ENCODE data around the gene XRCC5. TPM values are rescaled to one million over a fixed set of nuclear protein-coding genes. Genes with fewer than 3 reads are reported as not detected.

The XRCC5 gene
- total and polyA plus RNA-seq, 2 donors (not counting 1 experiment from before 2014, with no cell fraction given), result 45.5 to 198 TPM

- H3K27ac ChIP-seq (ENCODE audit: low read length in 2 of 2), result peak overlapping the region in 1 of 2 donors; percentile 75
- DNase-seq, result no peak
- peak overlapping the region; percentile 66 for H3K4me2 ChIP-seq (replicated peaks; ENCODE audit: low read depth, low read length, poor library complexity, severe bottlenecking)
- no peaks in the 10 kb centered on the region for H3K9me3 ChIP-seq (ENCODE audit: control extremely low read depth in 1 of 3, control insufficient read depth in 2 of 3, insufficient read depth in 1 of 3, low read length in 2 of 3)
- CTCF ChIA-PET, result interaction anchor here (0.7 to 1.9 kb wide), 5 partner anchors 24 to 50 kb away, joined by 3 to 5 read pairs (median 5); partner anchors contain the start of gene XRCC5
- H3K4me3 ChIP-seq (ENCODE audit: control extremely low read depth in 1 of 5, extremely low read depth in 1 of 5, insufficient read depth in 1 of 5, low read depth in 2 of 5, low read length in 4 of 5), result no peak overlapping the region
- H2AFZ ChIP-seq (ENCODE audit: insufficient read depth, low read depth, low read length, poor library complexity, severe bottlenecking), result no peak overlapping the region
- peaks cover 8% of the 10 kb centered on the region for H3K79me2 ChIP-seq (ENCODE audit: control insufficient read depth, insufficient read depth, low read length)
- no peaks in the 10 kb centered on the region for H3K36me3 ChIP-seq (replicated peaks in 1 of 2; ENCODE audit: control extremely low read depth in 1 of 2, control insufficient read depth in 1 of 2, extremely low read depth in 1 of 2, insufficient read depth in 2 of 2, low read length in 1 of 2)
- no peak for ATAC-seq (ENCODE audit: low read depth)
- no peaks in the 10 kb centered on the region for H3K27me3 Mint-ChIP-seq
- TF ChIP-seq EZH2 (IDR thresholded peaks at IDR 0.05; ENCODE audit: borderline replicate concordance, insufficient read depth, low read depth, low read length, poor library complexity, severe bottlenecking), result no peak
- TF ChIP-seq CTCF (IDR thresholded peaks at IDR 0.05), result no peak
- H3K9ac ChIP-seq (ENCODE audit: low read length), result no peak overlapping the region
- peaks cover 40 to 41% of the 10 kb centered on the region in 2 donors for H3K4me1 ChIP-seq (ENCODE audit: control insufficient read depth in 2 of 2, insufficient read depth in 2 of 2, low read length in 2 of 2)
- POLR2A ChIA-PET, result interaction anchor here (2.9 kb wide), 1 partner anchor 26 kb away, joined by 17 read pairs; the partner anchor contains the start of gene XRCC5
- intact Hi-C loops (cut with micrococcal nuclease), result loop anchor here (5.0 kb wide), 1 partner anchor 71 kb away; the partner anchor contains the start of gene MREG
- peak overlapping the region; percentile 78 for H3K27ac Mint-ChIP-seq
- H4K20me1 ChIP-seq (ENCODE audit: control insufficient read depth, insufficient read depth, low read length, poor library complexity, severe bottlenecking), result no peaks in the 10 kb centered on the region
- whole genome bisulfite sequencing (ENCODE audit: insufficient coverage), result 94% methylated on average over 10 of the region's 11 CpGs
- no peaks in the 10 kb centered on the region for H3K9me3 Mint-ChIP-seq (ENCODE audit: insufficient read depth)
- peak overlapping the region; percentile 14 for H3K4me3 Mint-ChIP-seq
- H3K27me3 ChIP-seq (replicated peaks in 1 of 4; ENCODE audit: control extremely low read depth in 1 of 4, control insufficient read depth in 3 of 4, insufficient read depth in 4 of 4, low read length in 3 of 4), result no peaks in the 10 kb centered on the region
- peaks cover 45% of the 10 kb centered on the region for H3K4me1 Mint-ChIP-seq
These were observed 25.5 kb upstream of the XRCC5 start for GRCh38 chr2:216083464-216084281.

- Mint-ChIP-seq H3K9me3 (ENCODE audit: insufficient read depth) (no peaks in the 10 kb centered on the region), H3K27ac (peak overlapping the region; percentile 78), H3K4me1 (peaks cover 45% of the 10 kb centered on the region), H3K27me3 (no peaks in the 10 kb centered on the region), H3K4me3 (peak overlapping the region; percentile 49)
- Histone ChIP-seq H3K36me3 (replicated peaks in 1 of 2; ENCODE audit: control extremely low read depth in 1 of 2, control insufficient read depth in 1 of 2, extremely low read depth in 1 of 2, insufficient read depth in 2 of 2, low read length in 1 of 2) (no peaks in the 10 kb centered on the region), H3K27me3 (replicated peaks in 1 of 4; ENCODE audit: control extremely low read depth in 1 of 4, control insufficient read depth in 3 of 4, insufficient read depth in 4 of 4, low read length in 3 of 4) (no peaks in the 10 kb centered on the region), H3K9ac (ENCODE audit: low read length) (peak overlapping the region; percentile 26), H3K4me2 (replicated peaks; ENCODE audit: low read depth, low read length, poor library complexity, severe bottlenecking) (peak overlapping the region; percentile 66), H3K4me3 (ENCODE audit: control extremely low read depth in 1 of 5, extremely low read depth in 1 of 5, insufficient read depth in 1 of 5, low read depth in 2 of 5, low read length in 4 of 5) (peak overlapping the region in 1 of 5 experiments; percentile 31), H4K20me1 (ENCODE audit: control insufficient read depth, insufficient read depth, low read length, poor library complexity, severe bottlenecking) (no peaks in the 10 kb centered on the region), H2AFZ (ENCODE audit: insufficient read depth, low read depth, low read length, poor library complexity, severe bottlenecking) (peak overlapping the region; percentile 72), H3K9me3 (ENCODE audit: control extremely low read depth in 1 of 3, control insufficient read depth in 2 of 3, insufficient read depth in 1 of 3, low read length in 2 of 3) (no peaks in the 10 kb centered on the region), H3K4me1 (ENCODE audit: control insufficient read depth in 2 of 2, insufficient read depth in 2 of 2, low read length in 2 of 2) (peaks cover 40 to 41% of the 10 kb centered on the region in 2 donors), H3K79me2 (ENCODE audit: control insufficient read depth, insufficient read depth, low read length) (peaks cover 5% of the 10 kb centered on the region), H3K27ac (ENCODE audit: low read length in 2 of 2) (peak overlapping the region; percentile 44 to 75)
- ChIA-PET CTCF (interaction anchor here (1.6 to 1.9 kb wide), 4 partner anchors 25 to 51 kb away, joined by 5 read pairs; partner anchors contain the start of gene XRCC5), POLR2A (no interaction called here)
- intact Hi-C loops (cut with micrococcal nuclease), result loop anchor here (5.0 kb wide), 1 partner anchor 72 kb away; the partner anchor contains the start of gene MREG
- 29% methylated on average over 3 of the region's 3 CpGs for WGBS (ENCODE audit: insufficient coverage)
- DNase-seq, result no peak
- ATAC-seq (ENCODE audit: low read depth), result no peak
- TF ChIP-seq EZH2 (IDR thresholded peaks at IDR 0.05; ENCODE audit: borderline replicate concordance, insufficient read depth, low read depth, low read length, poor library complexity, severe bottlenecking) (no peak), CTCF (IDR thresholded peaks at IDR 0.05) (no peak)
These were observed 24.6 kb upstream of the XRCC5 start for GRCh38 chr2:216084547-216084946.
